Natural killer cell (primary cell): ENCODE measurements around the gene ALPI. TPM values are rescaled to one million over a fixed set of nuclear protein-coding genes. Genes with fewer than 3 reads are reported as not detected.
"Not testable (repeated sequence)": the region's sequence is repeated elsewhere in the genome, so short reads cannot be mapped to it uniquely, and the experiment has no call there.

Experiments used
- ATAC-seq, 3 donors: fragments of 150-1000 bp in 2 of 3; fragments of 200-7000 bp in 1 of 3; cut with Tn5 transposase; 1 replicate in 1 of 3; 2 replicates in 2 of 3; pipeline ENCODE4 v1.10.0; 2021; ENCODE audit warnings: mild to moderate bottlenecking in 2 of 3, moderate library complexity in 2 of 3
- DNase-seq, 2 donors: peaks; one replicate each; pipeline versions ENCODE4 v3.0.0 to v3.0.0-alpha.2; 2013 to 2021; ENCODE audit warnings: mixed read lengths in 1 of 2
- H3K27ac ChIP-seq: one replicate; pipeline ENCODE4 v1.5.1; 2013; ENCODE audit warnings: mild to moderate bottlenecking, low read length
- H3K27me3 ChIP-seq: one replicate; pipeline ENCODE4 v1.6.1; 2013; ENCODE audit warnings: low read length; ENCODE audit not compliant: control insufficient read depth, insufficient read depth
- H3K36me3 ChIP-seq: one replicate; pipeline ENCODE4 v1.6.1; 2013; ENCODE audit warnings: low read length; ENCODE audit not compliant: control insufficient read depth, insufficient read depth
- H3K4me1 ChIP-seq: one replicate; pipeline ENCODE4 v1.6.1; 2013; ENCODE audit warnings: low read length; ENCODE audit not compliant: control insufficient read depth, insufficient read depth
- H3K4me3 ChIP-seq: one replicate; pipeline ENCODE4 v1.5.1; 2013; ENCODE audit warnings: low read length
- H3K9me3 ChIP-seq: one replicate; pipeline ENCODE4 v1.6.1; 2013; ENCODE audit warnings: low read length; ENCODE audit not compliant: control insufficient read depth, insufficient read depth
- H3K27ac Mint-ChIP-seq, 2 donors: one replicate each; pipeline ENCODE4 v1.8.0; 2022; ENCODE audit warnings: mild to moderate bottlenecking in 2 of 2, mixed read lengths in 2 of 2, moderate library complexity in 1 of 2
- H3K27me3 Mint-ChIP-seq, 2 donors: one replicate each; pipeline ENCODE4 v1.8.0; 2022; ENCODE audit warnings: low read depth in 2 of 2, mixed read lengths in 2 of 2
- H3K36me3 Mint-ChIP-seq: one replicate; pipeline ENCODE4 v1.8.0; 2022; ENCODE audit warnings: mixed read lengths
- H3K4me1 Mint-ChIP-seq, 2 donors: one replicate each; pipeline ENCODE4 v1.8.0; 2022; ENCODE audit warnings: mixed read lengths in 2 of 2
- H3K4me3 Mint-ChIP-seq: one replicate; pipeline ENCODE4 v1.8.0; 2022; ENCODE audit warnings: mild to moderate bottlenecking, moderate library complexity, mixed read lengths
- H3K9me3 Mint-ChIP-seq, 2 donors: one replicate each; pipeline ENCODE4 v1.8.0; 2022; ENCODE audit warnings: mixed read lengths in 2 of 2
- CTCF ChIP-seq: fragments of 200-600 bp; IDR thresholded peaks from one replicate; pipeline ENCODE4 v1.8.0; 2022; ENCODE audit warnings: antibody characterized with exemption
- WGBS: methylation state at CpG from one replicate; pipeline ENCODE4 v1.1.7; 2013; ENCODE audit warnings: missing lambda C conversion rate; ENCODE audit not compliant: insufficient coverage; 5-methylcytosine and 5-hydroxymethylcytosine counted together
- intact Hi-C: fragments of 100-400 bp; cut with micrococcal nuclease; formaldehyde crosslinking; loops from one replicate; pipeline ENCODE4 v1.14.2; 2022
- total RNA-seq, 4 donors: library from RNA; stranded (reverse); fragments of 120-200 nt in 1 of 4; gene quantifications; one replicate each; pipeline versions ENCODE4 v1.2.3 to v1.2.4, GENCODE V29; 2013 to 2022

ALPI gene
- total RNA-seq, 3 donors from 2014 or later (not counting 1 experiment from before 2014, with no cell fraction given): not detected

GRCh38 chr2:232441147-232441651, 14.8 kb upstream of the ALPI start:
- H3K4me1 ChIP-seq: peaks cover 11% of the 10 kb centered on the region
- Mint-ChIP-seq H3K9me3 (no peaks in the 10 kb centered on the region), H3K27ac (no peak overlapping the region), H3K4me1 (peaks cover 0 to 11% of the 10 kb centered on the region in 2 donors), H3K36me3 (no peaks in the 10 kb centered on the region), H3K27me3 (no peaks in the 10 kb centered on the region), H3K4me3 (no peak overlapping the region)
- H3K27ac ChIP-seq: no peak overlapping the region
- TF ChIP-seq CTCF: no peak
- H3K9me3 ChIP-seq: no peaks in the 10 kb centered on the region
- 79% methylated on average over 12 of the region's 12 CpGs for WGBS
- no peaks in the 10 kb centered on the region for H3K36me3 ChIP-seq
- intact Hi-C loops: loop anchor here (5.0 kb wide), 2 partner anchors 114 to 514 kb away; partner anchors contain the start of gene NPPC
- H3K27me3 ChIP-seq: no peaks in the 10 kb centered on the region
- DNase-seq (no peak), ATAC-seq (no peak)
- H3K4me3 ChIP-seq: no peak overlapping the region

DNA sequence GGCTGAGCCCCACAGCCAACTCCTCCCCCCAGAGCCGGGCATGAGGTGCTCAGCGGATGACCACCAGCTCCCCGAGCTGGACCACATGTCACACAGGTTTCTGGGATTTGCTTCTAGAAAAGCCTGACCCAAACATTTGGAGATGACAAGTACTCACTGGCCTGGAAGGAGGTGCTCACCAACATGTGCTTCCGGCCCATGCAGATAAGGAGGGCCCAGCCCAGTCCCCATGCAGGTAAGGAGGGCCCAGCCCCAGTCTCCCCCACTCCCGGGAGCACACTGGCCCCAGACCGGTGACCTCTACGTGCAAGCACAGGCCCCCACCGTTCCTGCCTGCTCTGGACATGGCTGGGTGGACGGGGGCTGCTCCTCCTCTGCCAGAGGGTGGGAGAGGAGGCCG, 14.0 kb upstream of the ALPI start:
- not testable (repeated sequence) for H3K27me3 ChIP-seq, H3K4me3 ChIP-seq, H3K27ac Mint-ChIP-seq, H3K36me3 Mint-ChIP-seq, H3K27ac ChIP-seq, H3K9me3 Mint-ChIP-seq, H3K36me3 ChIP-seq, ATAC-seq, H3K9me3 ChIP-seq, DNase-seq, H3K4me3 Mint-ChIP-seq, H3K27me3 Mint-ChIP-seq
- H3K4me1 ChIP-seq: peaks cover 11% of the 10 kb centered on the region
- WGBS: 83% methylated on average over 7 of the region's 10 CpGs
- H3K4me1 Mint-ChIP-seq: peaks cover 0 to 11% of the 10 kb centered on the region in 2 donors
- intact Hi-C loops: loop anchor here (5.0 kb wide), 2 partner anchors 115 to 515 kb away; partner anchors contain the start of gene NPPC

DNA sequence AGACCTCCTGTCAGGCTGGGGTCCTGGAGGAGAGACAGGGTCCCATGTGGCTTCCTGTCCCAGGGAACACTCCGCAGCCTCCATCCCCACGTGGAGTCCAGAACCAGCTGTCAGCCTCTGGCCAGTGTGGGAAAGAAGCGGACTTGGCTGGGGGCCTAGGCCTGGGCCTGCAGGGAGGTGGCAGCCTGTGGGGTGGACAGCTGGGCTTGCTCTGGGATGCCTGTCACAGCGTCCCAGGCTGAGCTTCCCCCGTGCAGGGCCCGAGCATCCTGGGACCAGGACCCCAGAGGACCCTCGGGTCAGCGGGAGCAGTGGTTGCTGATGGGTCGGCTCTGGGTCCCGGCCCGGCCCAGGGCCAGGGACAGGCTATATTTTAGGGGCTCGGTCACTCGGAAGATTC, 13.5 kb upstream of the ALPI start:
- H3K4me3 ChIP-seq, DNase-seq, H3K4me3 Mint-ChIP-seq, H3K36me3 ChIP-seq, H3K36me3 Mint-ChIP-seq, H3K9me3 ChIP-seq, H3K27me3 ChIP-seq, ATAC-seq, H3K9me3 Mint-ChIP-seq, H3K27ac Mint-ChIP-seq, H3K27ac ChIP-seq, H3K27me3 Mint-ChIP-seq: not testable (repeated sequence)
- H3K4me1 ChIP-seq: peaks cover 11% of the 10 kb centered on the region
- intact Hi-C loops: loop anchor here (5.0 kb wide), 2 partner anchors 115 to 515 kb away; partner anchors contain the start of gene NPPC
- 81% methylated on average over 13 of the region's 13 CpGs for WGBS
- peaks cover 0 to 11% of the 10 kb centered on the region in 2 donors for H3K4me1 Mint-ChIP-seq

DNA sequence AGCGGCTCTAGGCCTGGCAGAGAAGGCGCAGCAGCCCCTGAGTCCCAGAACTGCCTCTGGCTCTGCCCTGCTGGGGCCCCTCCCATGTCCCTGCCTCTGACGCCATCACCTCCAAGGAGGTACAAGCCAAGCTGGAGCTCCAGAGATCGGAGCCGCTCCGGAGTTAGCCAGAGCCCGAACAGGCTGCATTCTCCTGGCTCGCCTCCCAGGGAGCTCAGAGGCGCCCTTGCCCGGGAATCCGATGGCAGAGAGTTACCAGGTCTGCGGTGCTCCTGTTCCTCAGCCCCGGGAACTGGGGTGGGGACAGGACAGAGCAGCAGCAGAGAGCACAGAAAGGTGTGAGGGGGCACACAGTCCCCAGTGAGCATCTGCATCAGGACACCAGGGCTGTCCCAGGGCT, 12.9 kb upstream of the ALPI start:
- not testable (repeated sequence) for DNase-seq, H3K27me3 Mint-ChIP-seq, H3K27me3 ChIP-seq, H3K27ac Mint-ChIP-seq, H3K9me3 ChIP-seq, H3K36me3 ChIP-seq, H3K4me3 ChIP-seq, H3K36me3 Mint-ChIP-seq, H3K9me3 Mint-ChIP-seq, ATAC-seq, H3K27ac ChIP-seq, H3K4me3 Mint-ChIP-seq
- peaks cover 0 to 11% of the 10 kb centered on the region in 2 donors for H3K4me1 Mint-ChIP-seq
- intact Hi-C loops: loop anchor here (5.0 kb wide), 2 partner anchors 116 to 516 kb away; partner anchors contain the start of gene NPPC
- peaks cover 11% of the 10 kb centered on the region for H3K4me1 ChIP-seq
- WGBS: 87% methylated on average over 4 of the region's 13 CpGs

DNA sequence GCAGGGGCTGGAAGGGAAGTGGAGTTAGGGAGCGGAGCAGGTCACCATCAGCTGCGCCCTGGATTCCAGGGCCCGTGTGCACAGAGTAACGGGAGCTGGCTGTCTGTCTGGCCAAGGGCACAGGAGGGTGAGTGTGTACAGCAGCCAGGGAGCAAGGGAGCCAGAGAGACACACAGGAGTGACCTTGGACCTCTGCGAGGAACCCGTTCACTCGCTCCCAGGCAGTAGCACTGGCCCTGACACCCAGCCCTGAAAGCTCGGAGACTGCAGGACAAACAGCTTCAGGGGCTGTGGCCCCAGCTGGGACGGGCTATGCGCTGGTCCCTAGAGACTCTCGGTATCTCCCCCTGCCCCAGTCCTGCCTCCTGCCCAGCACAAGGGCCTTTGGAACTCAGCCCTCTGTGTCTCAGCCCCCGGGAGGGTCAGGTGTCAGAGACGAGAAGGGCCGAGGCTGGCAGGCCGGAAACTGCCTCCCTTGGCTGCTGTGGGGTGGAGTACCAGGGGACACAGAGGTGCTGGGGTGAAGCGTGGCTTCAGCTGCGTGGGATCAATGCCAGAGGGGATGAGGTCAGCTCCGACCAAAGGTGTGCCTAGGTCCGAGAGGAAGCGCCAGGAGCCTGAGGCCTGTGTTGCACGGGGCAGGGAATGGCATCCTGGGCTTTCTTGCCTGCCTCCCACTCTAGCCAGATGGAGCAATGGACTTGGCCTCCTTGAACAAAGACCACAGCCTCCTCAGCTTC, 12.1 kb upstream of the ALPI start:
- peaks cover 11% of the 10 kb centered on the region for H3K4me1 ChIP-seq
- H3K4me3 ChIP-seq, H3K27me3 Mint-ChIP-seq, ATAC-seq, H3K27me3 ChIP-seq, H3K36me3 Mint-ChIP-seq, H3K4me3 Mint-ChIP-seq, DNase-seq, H3K27ac Mint-ChIP-seq, H3K36me3 ChIP-seq, H3K9me3 ChIP-seq, H3K9me3 Mint-ChIP-seq, H3K27ac ChIP-seq: not testable (repeated sequence)
- WGBS: 78% methylated on average over 13 of the region's 21 CpGs
- intact Hi-C loops: loop anchor here (5.0 kb wide), 2 partner anchors 117 to 517 kb away; partner anchors contain the start of gene NPPC
- peaks cover 0 to 11% of the 10 kb centered on the region in 2 donors for H3K4me1 Mint-ChIP-seq
